Posterior vena cava (tissue), 2 donors: ENCODE results near the gene MTOR. TPM values are rescaled to one million over a fixed set of nuclear protein-coding genes. Genes with fewer than 3 reads are reported as not detected.

Experiments used
- DNase-seq: peaks from one replicate; pipeline ENCODE4 v3.0.0-alpha.2; 2020; ENCODE audit warnings: low spot score
- intact Hi-C, 2 donors: fragments of 100-400 bp; cut with DNase I; formaldehyde crosslinking; loops; one replicate each; pipeline versions ENCODE4 v1.14.1 to v1.14.2; 2022 to 2023
- total RNA-seq, 2 donors: library from RNA; stranded (reverse); fragmentation: NEBNext Ultra II Directional; extraction: Animal tissue kit (Norgen Biotek cat#: 25700); gene quantifications; one replicate each; pipeline ENCODE4 v1.2.1, GENCODE V29; 2021
- donor health status: DM: yes; HTN: yes; CAD: no.
- donor health status: DM: yes; HTN: yes; CAD: no.

The MTOR gene
- total RNA-seq, 2 donors from 2014 or later = 26.3 to 26.7 TPM

GRCh38 chr1:11058595-11059154 is 203.7 kb downstream of the MTOR start:
- intact Hi-C loops = no loop called here
- DNase-seq = peak; percentile 62

DNA sequence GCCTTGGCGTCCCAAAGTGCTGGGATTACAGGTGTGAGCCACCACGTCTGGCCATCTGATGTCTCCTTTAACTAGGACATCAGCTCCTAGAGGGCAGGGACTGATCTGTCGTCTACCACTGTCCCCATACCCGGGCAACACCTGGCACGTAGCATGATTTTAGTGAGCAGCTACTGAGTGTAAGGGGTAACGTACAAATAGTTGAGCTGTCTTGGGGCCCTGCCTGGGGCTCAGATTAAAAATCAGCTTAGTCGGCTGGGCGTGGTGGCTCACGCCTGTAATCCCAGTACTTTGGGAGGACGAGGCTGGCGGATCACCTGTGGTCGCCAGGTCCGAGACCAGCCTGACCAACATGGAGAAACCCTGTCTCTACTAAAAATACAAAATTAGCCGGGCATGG is 204.3 kb downstream of the MTOR start:
- intact Hi-C loops = no loop called here
- peak; percentile 50 for DNase-seq

DNA sequence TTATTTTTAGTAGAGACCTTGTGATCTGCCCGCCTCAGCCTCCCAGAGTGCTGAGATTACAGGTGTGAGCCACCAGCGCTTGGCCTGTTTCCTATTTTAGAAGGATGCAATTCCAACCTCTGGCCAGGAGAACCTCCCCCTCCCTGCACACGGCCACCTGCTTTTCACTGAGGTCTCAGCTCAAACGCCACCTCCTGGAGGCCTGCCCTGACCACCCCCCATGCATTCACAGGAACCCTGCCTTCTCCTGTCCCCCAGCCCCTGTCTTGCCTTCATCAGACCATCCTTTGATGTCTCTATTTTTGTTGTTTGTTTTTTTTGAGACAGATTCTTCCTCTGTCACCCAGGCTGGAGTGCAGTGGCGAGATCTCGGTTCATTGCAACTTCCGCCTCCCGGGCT is 204.9 kb downstream of the MTOR start:
- intact Hi-C loops = no loop called here

More for the DNA sequence above, 204.9 kb downstream of the MTOR start:
- DNase-seq = peak; percentile 64

Other genes starting within 250 kb of the MTOR start
- gene TARDBP, start 249.9 kb downstream of the MTOR start, total RNA-seq = 100 to 1,000 TPM; 124 to 130 TPM
- gene MASP2, start 215.3 kb downstream of the MTOR start, total RNA-seq = not detected
- 10 to 100 TPM; 74.2 to 76.6 TPM for gene SRM, start 202.5 kb downstream of the MTOR start, total RNA-seq
- gene EXOSC10, start 162.7 kb downstream of the MTOR start, total RNA-seq = 10 to 100 TPM; 40.9 to 43.4 TPM
- 1 to 10 TPM; 3.0 to 4.7 TPM for gene ANGPTL7, start 73.2 kb downstream of the MTOR start, total RNA-seq
- gene UBIAD1, start 10.6 kb upstream of the MTOR start, total RNA-seq = 10 to 100 TPM in 1 of 2 donors, 1 to 10 TPM in 1; 8.0 to 12.0 TPM
- gene DISP3, start 216.6 kb upstream of the MTOR start, total RNA-seq = not detected